Fibroblast of pulmonary artery (primary cell): ENCODE results near the gene GYPC.

Source experiments
- DNase-seq: peaks from one replicate; pipeline ENCODE4 v3.0.0-alpha.2; 2010; ENCODE audit warnings: low read depth
- H3K4me3 ChIP-seq: replicated peaks from 2 replicates; pipeline ENCODE4 v1.5.1; 2011; ENCODE audit warnings: low read depth, mild to moderate bottlenecking, control low read depth, low read length, moderate library complexity
- CTCF ChIP-seq: IDR thresholded peaks from 2 replicates; pipeline ENCODE4 v1.5.1; 2011; ENCODE audit warnings: mild to moderate bottlenecking, control low read depth, low read length, inconsistent platforms; ENCODE audit errors: missing control alignments

GYPC gene

GRCh38 chr2:126719833-126720351, 63.9 kb downstream of the GYPC start:
- no peak for DNase-seq
- H3K4me3 ChIP-seq: no peak overlapping the region
- TF ChIP-seq CTCF: no peak

- H3K4me3 ChIP-seq: no peak overlapping the region
- no peak for TF ChIP-seq CTCF
- no peak for DNase-seq
These were observed 64.7 kb downstream of the GYPC start for GRCh38 chr2:126720638-126721037.

- H3K4me3 ChIP-seq: no peak overlapping the region
- no peak for TF ChIP-seq CTCF
- DNase-seq: no peak
These were observed 66.1 kb downstream of the GYPC start for GRCh38 chr2:126722081-126722480.

GRCh38 chr2:126722546-126722945, 66.6 kb downstream of the GYPC start:
- H3K4me3 ChIP-seq: no peak overlapping the region
- TF ChIP-seq CTCF: no peak
- no peak for DNase-seq

- TF ChIP-seq CTCF: no peak
- DNase-seq: no peak
- no peak overlapping the region for H3K4me3 ChIP-seq
These were observed 67.4 kb downstream of the GYPC start for GRCh38 chr2:126723281-126723815.

GRCh38 chr2:126725580-126725979, 69.6 kb downstream of the GYPC start:
- TF ChIP-seq CTCF: no peak

GRCh38 chr2:126729896-126730295, 73.9 kb downstream of the GYPC start:
- H3K4me3 ChIP-seq: no peak overlapping the region
- DNase-seq: no peak
- no peak for TF ChIP-seq CTCF

More at GRCh38 chr2:126725580-126725979, 69.6 kb downstream of the GYPC start:
- no peak overlapping the region for H3K4me3 ChIP-seq
- DNase-seq: no peak
